ENCODE measurements around the gene NMNAT2. TPM values are rescaled to one million over a fixed set of nuclear protein-coding genes. Genes with fewer than 3 reads are reported as not detected.

Gene NMNAT2
- polyA plus RNA-seq, 1 donor from 2014 or later: 43.8 TPM

DNA sequence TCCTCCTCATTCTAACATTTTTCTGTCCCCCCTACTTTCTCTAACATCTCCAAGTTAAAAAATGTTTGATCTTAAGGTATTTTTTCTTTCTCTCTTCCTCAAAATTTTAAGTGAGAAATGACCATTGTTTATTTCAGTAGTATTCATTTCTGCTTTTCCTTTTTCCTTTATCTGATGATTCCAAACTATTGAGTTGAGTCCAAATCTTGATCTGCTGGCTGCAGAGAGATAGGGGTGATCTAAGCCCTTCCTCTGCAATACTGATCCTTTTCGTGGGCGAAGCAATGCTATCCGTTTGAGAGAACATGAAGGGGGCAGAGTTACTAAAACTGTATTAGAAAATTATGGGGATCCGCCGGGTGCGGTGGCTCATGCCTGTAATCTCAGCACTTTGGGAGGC, 516 bp upstream of the NMNAT2 start:
- Histone ChIP-seq H3K27me3 (ENCODE audit: insufficient read depth, low read depth, low read length) (no peaks in the 10 kb centered on the region), H3K9me3 (ENCODE audit: low read length) (no peaks in the 10 kb centered on the region), H3K36me3 (ENCODE audit: insufficient read depth, low read length) (no peaks in the 10 kb centered on the region), H3K9me2 (ENCODE audit: insufficient read depth, low read length) (no peaks in the 10 kb centered on the region), H4K20me1 (ENCODE audit: insufficient read depth) (peaks cover 7% of the 10 kb centered on the region), H3F3A (ENCODE audit: insufficient read depth, low read length, poor library complexity, severe bottlenecking) (peaks cover 4% of the 10 kb centered on the region), H3K79me2 (replicated peaks; ENCODE audit: insufficient read depth, low read length) (peaks cover 35% of the 10 kb centered on the region), H3K9ac (ENCODE audit: low read length) (peak overlapping the region; percentile 97), H3K4me3 (ENCODE audit: low read length) (peak overlapping the region; percentile 90), H2AFZ (ENCODE audit: low read depth, low read length) (peak overlapping the region; percentile 90), H3K4me2 (ENCODE audit: low read length) (peak overlapping the region; percentile 71), H3K27ac (ENCODE audit: low read length) (peak overlapping the region; percentile 98)
- no peak for TF ChIP-seq POLR2AphosphoS5 (IDR thresholded peaks at IDR 0.05)

DNA sequence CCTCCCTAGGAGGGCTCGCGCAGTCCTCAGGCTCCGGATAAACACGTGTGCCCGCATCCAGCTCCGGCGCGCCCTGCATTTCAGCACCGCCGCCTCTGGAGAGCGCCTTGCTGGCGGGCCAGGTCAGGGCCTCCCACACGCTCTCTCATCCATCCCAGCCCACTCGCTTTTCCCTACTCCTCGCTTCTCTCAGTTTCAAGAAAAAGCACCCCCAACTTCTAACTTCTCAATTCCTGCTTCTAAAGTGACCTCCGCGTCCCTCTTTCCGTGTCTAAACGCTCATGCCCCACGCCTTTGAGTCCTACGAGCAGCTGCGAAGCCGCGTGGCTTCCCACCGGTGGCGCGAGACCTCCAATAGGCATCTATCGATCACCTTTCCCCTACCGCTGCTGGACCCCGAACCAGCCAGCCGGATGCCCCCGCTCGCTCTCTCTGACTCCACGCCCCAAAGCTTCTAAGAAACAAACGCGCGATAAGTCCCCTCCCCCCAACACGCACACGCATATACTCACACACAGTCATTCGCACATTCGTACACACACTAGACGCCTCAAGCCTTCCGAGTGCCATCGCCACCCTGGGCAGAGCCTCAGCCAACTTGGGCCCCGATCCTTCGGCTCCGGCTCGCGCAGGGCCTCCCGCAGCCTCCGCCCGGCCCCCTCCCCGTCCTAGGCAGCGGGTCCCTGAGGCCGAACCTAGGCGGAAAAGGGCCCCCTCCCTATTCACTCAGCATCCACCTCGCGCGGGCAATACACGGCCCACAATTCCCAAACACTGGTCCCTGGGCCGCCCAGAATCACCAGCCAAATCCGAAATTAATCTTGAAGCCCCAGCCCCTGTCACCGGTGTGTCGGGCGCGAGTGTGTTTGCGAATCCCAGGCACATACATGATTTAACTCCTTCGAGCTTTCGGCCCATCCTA, 1.1 kb downstream of the NMNAT2 start:
- H2AFZ ChIP-seq (ENCODE audit: low read depth, low read length): peak overlapping the region; percentile 90
- H3K4me2 ChIP-seq (ENCODE audit: low read length): peak overlapping the region; percentile 94
- no peaks in the 10 kb centered on the region for H3K9me2 ChIP-seq (ENCODE audit: insufficient read depth, low read length)
- no peaks in the 10 kb centered on the region for H3K9me3 ChIP-seq (ENCODE audit: low read length)
- H3K9ac ChIP-seq (ENCODE audit: low read length): peak overlapping the region; percentile 97
- no peaks in the 10 kb centered on the region for H3K27me3 ChIP-seq (ENCODE audit: insufficient read depth, low read depth, low read length)
- peaks cover 40% of the 10 kb centered on the region for H3K79me2 ChIP-seq (replicated peaks; ENCODE audit: insufficient read depth, low read length)
- peaks cover 4% of the 10 kb centered on the region for H3F3A ChIP-seq (ENCODE audit: insufficient read depth, low read length, poor library complexity, severe bottlenecking)
- TF ChIP-seq EP300 (conservative IDR thresholded peaks at IDR 0.05; ENCODE audit: poor library complexity, severe bottlenecking) (no peak), RAD21 (conservative IDR thresholded peaks at IDR 0.05) (peak; percentile 63), TAF1 (IDR thresholded peaks at IDR 0.05; ENCODE audit: low read depth) (no peak), POLR2AphosphoS5 (IDR thresholded peaks at IDR 0.05) (peak; percentile 69), MXI1 (conservative IDR thresholded peaks at IDR 0.05; ENCODE audit: poor library complexity, severe bottlenecking) (peak; percentile 98), SMC3 (conservative IDR thresholded peaks at IDR 0.05; ENCODE audit: poor library complexity) (peak; percentile 70)
- TF ChIP-seq, protein P1, sequence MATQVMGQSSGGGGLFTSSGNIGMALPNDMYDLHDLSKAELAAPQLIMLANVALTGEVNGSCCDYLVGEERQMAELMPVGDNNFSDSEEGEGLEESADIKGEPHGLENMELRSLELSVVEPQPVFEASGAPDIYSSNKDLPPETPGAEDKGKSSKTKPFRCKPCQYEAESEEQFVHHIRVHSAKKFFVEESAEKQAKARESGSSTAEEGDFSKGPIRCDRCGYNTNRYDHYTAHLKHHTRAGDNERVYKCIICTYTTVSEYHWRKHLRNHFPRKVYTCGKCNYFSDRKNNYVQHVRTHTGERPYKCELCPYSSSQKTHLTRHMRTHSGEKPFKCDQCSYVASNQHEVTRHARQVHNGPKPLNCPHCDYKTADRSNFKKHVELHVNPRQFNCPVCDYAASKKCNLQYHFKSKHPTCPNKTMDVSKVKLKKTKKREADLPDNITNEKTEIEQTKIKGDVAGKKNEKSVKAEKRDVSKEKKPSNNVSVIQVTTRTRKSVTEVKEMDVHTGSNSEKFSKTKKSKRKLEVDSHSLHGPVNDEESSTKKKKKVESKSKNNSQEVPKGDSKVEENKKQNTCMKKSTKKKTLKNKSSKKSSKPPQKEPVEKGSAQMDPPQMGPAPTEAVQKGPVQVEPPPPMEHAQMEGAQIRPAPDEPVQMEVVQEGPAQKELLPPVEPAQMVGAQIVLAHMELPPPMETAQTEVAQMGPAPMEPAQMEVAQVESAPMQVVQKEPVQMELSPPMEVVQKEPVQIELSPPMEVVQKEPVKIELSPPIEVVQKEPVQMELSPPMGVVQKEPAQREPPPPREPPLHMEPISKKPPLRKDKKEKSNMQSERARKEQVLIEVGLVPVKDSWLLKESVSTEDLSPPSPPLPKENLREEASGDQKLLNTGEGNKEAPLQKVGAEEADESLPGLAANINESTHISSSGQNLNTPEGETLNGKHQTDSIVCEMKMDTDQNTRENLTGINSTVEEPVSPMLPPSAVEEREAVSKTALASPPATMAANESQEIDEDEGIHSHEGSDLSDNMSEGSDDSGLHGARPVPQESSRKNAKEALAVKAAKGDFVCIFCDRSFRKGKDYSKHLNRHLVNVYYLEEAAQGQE (IDR thresholded peaks at IDR 0.05; ENCODE audit: borderline replicate concordance): peak; percentile 91
- TF ChIP-seq, protein P2, sequence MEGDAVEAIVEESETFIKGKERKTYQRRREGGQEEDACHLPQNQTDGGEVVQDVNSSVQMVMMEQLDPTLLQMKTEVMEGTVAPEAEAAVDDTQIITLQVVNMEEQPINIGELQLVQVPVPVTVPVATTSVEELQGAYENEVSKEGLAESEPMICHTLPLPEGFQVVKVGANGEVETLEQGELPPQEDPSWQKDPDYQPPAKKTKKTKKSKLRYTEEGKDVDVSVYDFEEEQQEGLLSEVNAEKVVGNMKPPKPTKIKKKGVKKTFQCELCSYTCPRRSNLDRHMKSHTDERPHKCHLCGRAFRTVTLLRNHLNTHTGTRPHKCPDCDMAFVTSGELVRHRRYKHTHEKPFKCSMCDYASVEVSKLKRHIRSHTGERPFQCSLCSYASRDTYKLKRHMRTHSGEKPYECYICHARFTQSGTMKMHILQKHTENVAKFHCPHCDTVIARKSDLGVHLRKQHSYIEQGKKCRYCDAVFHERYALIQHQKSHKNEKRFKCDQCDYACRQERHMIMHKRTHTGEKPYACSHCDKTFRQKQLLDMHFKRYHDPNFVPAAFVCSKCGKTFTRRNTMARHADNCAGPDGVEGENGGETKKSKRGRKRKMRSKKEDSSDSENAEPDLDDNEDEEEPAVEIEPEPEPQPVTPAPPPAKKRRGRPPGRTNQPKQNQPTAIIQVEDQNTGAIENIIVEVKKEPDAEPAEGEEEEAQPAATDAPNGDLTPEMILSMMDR (IDR thresholded peaks at IDR 0.05; ENCODE audit: poor library complexity, severe bottlenecking): peak; percentile 74
- H3K27ac ChIP-seq (ENCODE audit: low read length): peak overlapping the region; percentile 98
- peak overlapping the region; percentile 90 for H3K4me3 ChIP-seq (ENCODE audit: low read length)
- H4K20me1 ChIP-seq (ENCODE audit: insufficient read depth): peaks cover 7% of the 10 kb centered on the region
- H3K36me3 ChIP-seq (ENCODE audit: insufficient read depth, low read length): no peaks in the 10 kb centered on the region
